Chondrocyte (in vitro differentiated cells): Measurements from ENCODE around the gene HMGN4. TPM values are rescaled to one million over a fixed set of nuclear protein-coding genes. Genes with fewer than 3 reads are reported as not detected.

Experiments
- DNase-seq: peaks from one replicate; pipeline ENCODE4 v3.0.0; 2021; ENCODE audit warnings: mixed read lengths, low spot score
- H3K27ac Mint-ChIP-seq: one replicate; pipeline ENCODE4 v1.8.0; 2021; ENCODE audit warnings: mild to moderate bottlenecking, moderate library complexity, mixed read lengths; ENCODE audit not compliant: unreplicated experiment
- H3K27me3 Mint-ChIP-seq: 2 replicates; pipeline ENCODE4 v1.8.0; 2021; ENCODE audit warnings: low read depth, mixed read lengths
- H3K36me3 Mint-ChIP-seq: 2 replicates; pipeline ENCODE4 v1.8.0; 2021; ENCODE audit warnings: low read depth, mixed read lengths
- H3K4me1 Mint-ChIP-seq: 2 replicates; pipeline ENCODE4 v1.8.0; 2021; ENCODE audit warnings: low read depth, mild to moderate bottlenecking, mixed read lengths
- H3K4me3 Mint-ChIP-seq: one replicate; pipeline ENCODE4 v1.8.0; 2021; ENCODE audit warnings: mild to moderate bottlenecking, moderate library complexity, mixed read lengths; ENCODE audit not compliant: unreplicated experiment
- H3K9me3 Mint-ChIP-seq: 2 replicates; pipeline ENCODE4 v1.8.0; 2021; ENCODE audit warnings: low read depth, mixed read lengths
- CTCF ChIP-seq: fragments of 200-600 bp; sonication (generic); IDR thresholded peaks from 2 replicates; pipeline ENCODE4 v1.5.0; 2021; ENCODE audit warnings: antibody characterized with exemption, mild to moderate bottlenecking, moderate library complexity
- total RNA-seq: library from RNA; stranded (reverse); gene quantifications from 3 replicates; pipeline ENCODE4 v1.2.1, GENCODE V29; 2021

The HMGN4 gene
- total RNA-seq, 1 donor from 2014 or later: 47.3 TPM

DNA sequence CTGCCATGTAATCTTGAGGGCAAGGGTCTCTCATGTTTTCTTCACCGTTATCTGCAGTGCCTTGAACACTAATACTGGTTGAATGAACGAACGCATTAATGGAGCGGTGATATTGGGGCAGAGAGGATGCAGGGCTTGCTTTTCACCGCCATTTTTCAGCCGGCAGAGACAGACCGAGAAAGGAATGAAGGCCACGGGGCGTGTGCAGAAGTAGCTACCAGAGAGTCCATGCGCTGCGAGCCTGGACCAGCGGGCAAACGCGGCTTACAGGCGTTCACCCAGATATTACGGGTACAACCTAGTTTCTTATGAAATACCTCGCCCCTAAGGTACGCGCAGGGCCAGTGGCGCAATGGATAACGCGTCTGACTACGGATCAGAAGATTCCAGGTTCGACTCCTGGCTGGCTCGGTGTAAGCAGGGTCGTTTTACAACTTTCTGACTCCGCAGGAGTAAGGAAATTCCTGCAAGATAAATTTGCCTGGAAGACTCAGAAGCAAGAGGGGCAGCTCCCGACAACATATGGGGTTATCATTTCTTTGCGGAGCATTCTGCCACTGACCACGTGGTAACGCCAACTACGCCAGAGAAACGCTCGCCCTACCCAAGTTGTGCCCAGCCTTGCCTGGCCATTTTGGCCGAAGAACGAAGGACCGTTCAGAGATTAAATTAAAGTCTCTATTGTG lies 863 bp upstream of the HMGN4 start:
- peak overlapping the region; percentile 91 for H3K4me3 Mint-ChIP-seq
- H3K4me1 Mint-ChIP-seq: peaks cover 56% of the 10 kb centered on the region
- peak overlapping the region; percentile 99 for H3K27ac Mint-ChIP-seq
- no peaks in the 10 kb centered on the region for H3K27me3 Mint-ChIP-seq
- no peak for TF ChIP-seq CTCF
- peaks cover 8% of the 10 kb centered on the region for H3K36me3 Mint-ChIP-seq
- no peaks in the 10 kb centered on the region for H3K9me3 Mint-ChIP-seq
- peak; percentile 96 for DNase-seq

- no peak for DNase-seq
- Mint-ChIP-seq H3K4me1 (peaks cover 49% of the 10 kb centered on the region), H3K4me3 (peak overlapping the region; percentile 91), H3K36me3 (peaks cover 13% of the 10 kb centered on the region), H3K27me3 (no peaks in the 10 kb centered on the region), H3K9me3 (no peaks in the 10 kb centered on the region), H3K27ac (peak overlapping the region; percentile 99)
- no peak for TF ChIP-seq CTCF
Measured at GRCh38 chr6:26538572-26538902, 371 bp downstream of the HMGN4 start.

DNA sequence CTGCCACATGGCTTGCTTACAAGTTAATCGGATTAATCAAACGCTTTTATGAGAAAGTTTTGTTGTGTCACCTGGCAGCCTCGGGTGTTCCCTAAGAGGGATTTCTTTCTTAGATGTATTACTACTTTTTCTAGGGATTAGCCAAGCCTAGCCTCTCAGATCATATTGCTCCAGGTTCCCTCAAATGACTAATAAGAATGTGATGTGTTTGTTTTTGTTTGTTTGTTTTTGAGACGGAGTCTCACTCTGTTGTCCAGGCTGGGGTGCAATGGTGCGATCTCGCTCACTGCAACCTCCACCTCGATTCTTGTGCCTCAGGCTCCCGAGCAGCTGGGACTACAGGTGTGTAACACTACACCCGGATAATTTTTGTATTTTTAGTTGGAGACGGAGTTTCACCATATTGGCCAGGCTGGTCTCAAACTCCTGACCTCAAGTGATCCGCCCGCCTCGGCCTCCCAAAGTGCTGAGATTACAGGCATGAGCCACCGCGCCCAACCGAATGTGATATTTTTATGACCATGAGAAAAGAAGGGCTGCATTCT lies 977 bp downstream of the HMGN4 start:
- H3K9me3 Mint-ChIP-seq: no peaks in the 10 kb centered on the region
- no peaks in the 10 kb centered on the region for H3K27me3 Mint-ChIP-seq
- H3K27ac Mint-ChIP-seq: peak overlapping the region; percentile 99
- H3K36me3 Mint-ChIP-seq: peaks cover 17% of the 10 kb centered on the region
- no peak for DNase-seq
- peak overlapping the region; percentile 91 for H3K4me3 Mint-ChIP-seq
- H3K4me1 Mint-ChIP-seq: peaks cover 48% of the 10 kb centered on the region
- no peak for TF ChIP-seq CTCF

DNA sequence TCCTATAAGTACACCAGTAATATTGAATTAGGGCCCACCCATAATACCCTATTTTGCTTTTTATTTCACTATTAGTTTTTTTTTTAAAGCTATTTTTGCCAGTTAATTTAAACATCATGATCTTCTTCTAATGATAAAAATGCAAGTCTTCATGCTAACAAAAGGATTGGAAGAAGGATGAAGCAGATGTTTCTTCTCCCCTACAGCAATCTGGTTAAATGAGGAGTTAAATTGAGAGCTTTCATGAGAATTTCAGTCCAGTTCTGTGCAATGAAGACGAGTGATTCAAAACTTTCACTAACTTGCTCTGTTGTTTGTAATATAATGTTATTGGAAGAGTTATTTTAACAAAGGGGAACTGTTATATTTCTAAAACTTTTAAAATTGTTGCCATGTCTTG lies 3.4 kb downstream of the HMGN4 start:
- no peak for DNase-seq
- H3K4me3 Mint-ChIP-seq: no peak overlapping the region
- peaks cover 36% of the 10 kb centered on the region for H3K4me1 Mint-ChIP-seq
- peaks cover 30% of the 10 kb centered on the region for H3K36me3 Mint-ChIP-seq
- no peaks in the 10 kb centered on the region for H3K27me3 Mint-ChIP-seq
- TF ChIP-seq CTCF: no peak
- no peaks in the 10 kb centered on the region for H3K9me3 Mint-ChIP-seq
- H3K27ac Mint-ChIP-seq: no peak overlapping the region

DNA sequence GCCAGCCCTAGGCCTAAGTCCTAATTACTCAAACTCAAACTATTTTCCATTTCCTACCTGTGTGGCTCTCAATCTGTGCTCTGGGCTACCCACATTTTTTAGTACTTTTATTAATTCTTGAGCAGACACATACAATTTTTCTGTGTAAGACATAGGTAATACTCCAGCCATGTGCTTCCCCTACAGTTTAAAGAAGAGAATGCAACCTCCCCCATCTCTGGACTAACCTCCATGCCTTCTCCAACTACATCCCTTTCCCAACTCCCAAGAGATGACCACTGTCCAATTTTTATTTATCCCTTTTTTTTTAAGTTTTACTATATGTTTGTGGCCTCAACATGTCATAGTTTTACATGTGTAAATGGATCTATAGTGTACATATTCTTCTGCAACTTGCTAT lies 5.8 kb downstream of the HMGN4 start:
- no peak overlapping the region for H3K4me3 Mint-ChIP-seq
- H3K4me1 Mint-ChIP-seq: peaks cover 26% of the 10 kb centered on the region
- peaks cover 31% of the 10 kb centered on the region for H3K36me3 Mint-ChIP-seq
- H3K27ac Mint-ChIP-seq: no peak overlapping the region
- TF ChIP-seq CTCF: peak; percentile 67
- no peak for DNase-seq
- no peaks in the 10 kb centered on the region for H3K9me3 Mint-ChIP-seq
- H3K27me3 Mint-ChIP-seq: no peaks in the 10 kb centered on the region
